Stimulated activated naive CD8-positive, alpha-beta T cell treated with anti-CD3 and anti-CD28 coated beads, Interleukin-15, amount 100 ng/mL, for 72 hours (primary cell): Measurements from ENCODE around the gene WNK3.
"Not testable (repeated sequence)": the region's sequence is repeated elsewhere in the genome, so short reads cannot be mapped to it uniquely, and the experiment has no call there.

Experiments used
- ATAC-seq: fragments of 150-1000 bp; cut with Tn5 transposase; 2 replicates; pipeline ENCODE4 v1.10.0; 2021; ENCODE audit warnings: mild to moderate bottlenecking, moderate library complexity
- DNase-seq, 2 donors: peaks; one replicate each; pipeline ENCODE4 v3.0.0; 2021 to 2022
- H3K27ac Mint-ChIP-seq, 2 donors: one replicate each; pipeline ENCODE4 v1.8.0; 2022; ENCODE audit warnings: mild to moderate bottlenecking in 2 of 2, mixed read lengths in 2 of 2, moderate library complexity in 2 of 2
- H3K27me3 Mint-ChIP-seq: one replicate; pipeline ENCODE4 v1.8.0; 2022; ENCODE audit warnings: mixed read lengths
- H3K4me1 Mint-ChIP-seq: one replicate; pipeline ENCODE4 v1.8.0; 2022; ENCODE audit warnings: mild to moderate bottlenecking, mixed read lengths
- H3K4me3 Mint-ChIP-seq, 2 donors: one replicate each; pipeline ENCODE4 v1.8.0; 2022; ENCODE audit warnings: mild to moderate bottlenecking in 2 of 2, mixed read lengths in 2 of 2, moderate library complexity in 1 of 2
- H3K9me3 Mint-ChIP-seq, 2 donors: one replicate each; pipeline ENCODE4 v1.8.0; 2022; ENCODE audit warnings: mixed read lengths in 2 of 2

The WNK3 gene

DNA sequence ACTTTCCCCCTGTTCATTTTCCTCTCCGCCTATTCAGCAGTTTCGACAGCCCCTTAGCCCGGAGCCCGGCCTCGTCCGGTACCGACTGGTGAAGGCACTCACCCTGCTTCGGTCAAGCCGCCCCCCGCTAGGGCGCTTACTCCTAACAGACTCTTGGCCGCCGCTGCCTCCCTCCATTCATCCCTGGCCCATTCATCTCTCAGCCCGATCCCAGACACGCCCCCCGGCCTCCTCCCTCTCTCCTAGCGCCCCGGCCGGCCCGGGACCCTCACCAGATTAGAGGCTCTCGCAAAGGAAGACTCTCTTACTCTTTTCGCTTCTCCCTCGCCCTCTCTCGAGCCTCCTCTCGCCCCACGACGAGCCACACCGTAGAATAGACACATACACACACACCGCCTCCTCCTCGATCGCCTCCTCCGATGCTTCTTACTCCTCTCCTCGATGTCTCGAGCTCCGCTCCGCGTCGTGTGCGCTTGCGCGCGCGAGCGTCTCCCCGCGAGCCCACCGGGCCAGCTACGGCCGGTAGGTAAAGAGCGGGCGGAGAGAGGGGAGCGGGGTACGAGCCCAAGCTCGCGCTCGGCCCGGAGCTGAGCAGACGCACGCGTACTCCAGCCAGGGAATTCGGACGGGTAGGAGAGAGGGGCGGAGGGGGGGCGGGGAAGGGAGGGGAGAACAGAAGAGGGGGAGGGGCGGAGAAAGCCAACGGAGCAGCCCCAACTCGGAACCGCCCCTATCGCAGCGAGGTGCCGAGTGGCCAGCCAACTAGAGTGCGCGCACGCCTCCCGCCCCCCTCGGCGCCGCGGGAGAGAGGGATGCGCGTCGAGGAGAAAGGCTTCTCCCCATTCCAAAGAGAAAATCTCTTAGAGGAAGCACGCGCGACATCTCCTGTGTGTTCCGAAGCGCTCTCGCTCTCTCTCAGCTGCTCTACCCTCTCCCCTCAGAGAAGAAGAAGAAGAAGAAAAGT lies at the start of gene WNK3:
Gene WNK3 (minus strand): TSS at position 633 of the 964 bp plus-strand sequence.
- Mint-ChIP-seq H3K27me3 (peaks cover 32% of the 10 kb centered on the region), H3K9me3 (no peaks in the 10 kb centered on the region), H3K27ac (peak within 1 kb of the TSS; percentile 63 to 90), H3K4me1 (peaks cover 24% of the 10 kb centered on the region), H3K4me3 (peak within 1 kb of the TSS; percentile 87 to 89)
- ATAC-seq (peak; percentile 78), DNase-seq (peak; percentile 35 to 46)

- DNase-seq (no peak), ATAC-seq (no peak)
- H3K4me3 Mint-ChIP-seq = no peak overlapping the region
- H3K9me3 Mint-ChIP-seq = no peaks in the 10 kb centered on the region
- peaks cover 14% of the 10 kb centered on the region for H3K27me3 Mint-ChIP-seq
- H3K27ac Mint-ChIP-seq = no peak overlapping the region
- peaks cover 13% of the 10 kb centered on the region for H3K4me1 Mint-ChIP-seq
These were observed 49.4 kb upstream of the WNK3 start for GRCh38 chrX:54407266-54407665.

DNA sequence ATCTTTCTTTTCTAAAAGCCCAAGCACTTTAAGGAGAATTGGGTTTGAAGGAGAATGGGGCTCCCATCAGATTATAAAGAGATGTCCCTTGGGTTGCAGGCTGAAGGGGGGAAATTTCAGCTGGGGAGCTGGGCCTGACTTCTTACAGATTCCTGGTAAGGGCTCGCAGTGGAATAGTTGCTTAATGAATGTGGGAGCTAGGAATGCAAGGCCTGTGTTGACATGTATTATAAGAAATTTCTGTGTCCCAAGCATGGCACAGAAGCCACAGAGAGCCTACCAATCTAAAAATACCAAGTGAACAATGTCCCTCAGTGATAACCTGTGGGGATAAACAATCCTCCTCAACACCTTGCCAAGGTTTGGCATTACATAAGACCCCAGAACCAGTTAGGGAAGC lies 39.3 kb upstream of the WNK3 start:
- H3K9me3 Mint-ChIP-seq = no peaks in the 10 kb centered on the region
- no peak overlapping the region for H3K4me3 Mint-ChIP-seq
- H3K27me3 Mint-ChIP-seq = no peaks in the 10 kb centered on the region
- no peaks in the 10 kb centered on the region for H3K4me1 Mint-ChIP-seq
- no peak for ATAC-seq
- H3K27ac Mint-ChIP-seq = no peak overlapping the region
- DNase-seq = no peak

GRCh38 chrX:54386314-54386713 lies 28.5 kb upstream of the WNK3 start:
- no peaks in the 10 kb centered on the region for H3K9me3 Mint-ChIP-seq
- H3K27me3 Mint-ChIP-seq = no peaks in the 10 kb centered on the region
- H3K4me3 Mint-ChIP-seq = no peak overlapping the region
- ATAC-seq (no peak), DNase-seq (no peak)
- no peak overlapping the region for H3K27ac Mint-ChIP-seq
- H3K4me1 Mint-ChIP-seq = no peaks in the 10 kb centered on the region

DNA sequence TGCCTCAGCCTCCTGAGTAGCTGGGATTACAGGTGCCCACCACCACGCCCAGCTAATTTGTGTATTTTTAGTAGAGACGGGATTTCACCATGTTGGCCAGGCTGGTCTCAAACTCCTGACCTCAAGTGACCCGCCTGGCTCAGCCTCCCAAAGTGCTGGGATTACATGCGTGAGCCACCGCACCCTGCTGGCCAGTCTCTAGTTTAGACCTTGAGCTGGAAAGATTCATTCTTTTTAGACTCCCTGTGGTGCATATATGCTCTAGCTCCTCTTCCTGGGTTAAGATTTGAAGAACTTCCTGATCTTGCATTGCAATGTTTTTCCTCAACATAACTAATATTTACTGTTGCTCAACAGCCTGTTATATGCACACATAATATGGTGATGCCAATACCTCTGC lies 26.8 kb upstream of the WNK3 start:
- not testable (repeated sequence) for H3K27ac Mint-ChIP-seq, DNase-seq, H3K9me3 Mint-ChIP-seq, H3K27me3 Mint-ChIP-seq, H3K4me3 Mint-ChIP-seq, ATAC-seq, H3K4me1 Mint-ChIP-seq

DNA sequence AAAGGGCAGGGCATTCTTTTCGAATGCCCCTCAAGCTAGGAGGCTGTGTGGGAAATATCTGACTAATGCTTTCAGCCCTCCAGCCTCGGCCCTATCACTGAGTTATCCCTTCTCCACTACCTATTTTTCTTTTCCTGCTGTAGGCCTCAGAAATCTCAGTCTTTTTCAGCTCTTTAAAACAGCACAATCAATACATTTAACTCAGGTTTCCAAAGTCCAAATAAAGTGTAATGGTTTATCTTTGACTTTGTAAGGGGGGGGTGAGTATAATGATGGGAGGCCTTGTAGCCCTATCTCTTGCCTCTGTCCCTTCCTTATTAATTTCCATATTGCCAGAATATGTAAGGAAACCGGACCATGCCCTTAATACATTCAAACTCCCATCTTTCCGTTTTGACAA lies 1.6 kb upstream of the WNK3 start:
- peak overlapping the region in 1 of 2 donors; percentile 52 for H3K27ac Mint-ChIP-seq
- H3K27me3 Mint-ChIP-seq = peaks cover 32% of the 10 kb centered on the region
- no peak for DNase-seq
- H3K4me3 Mint-ChIP-seq = peak overlapping the region; percentile 87 to 89
- ATAC-seq = no peak
- no peaks in the 10 kb centered on the region for H3K9me3 Mint-ChIP-seq
- peaks cover 24% of the 10 kb centered on the region for H3K4me1 Mint-ChIP-seq

- peaks cover 32% of the 10 kb centered on the region for H3K27me3 Mint-ChIP-seq
These were observed 772 bp upstream of the WNK3 start for GRCh38 chrX:54358424-54359211.

GRCh38 chrX:54352677-54353076 lies 5.2 kb downstream of the WNK3 start:
- ATAC-seq = no peak
- no peak overlapping the region for H3K27ac Mint-ChIP-seq
- H3K9me3 Mint-ChIP-seq = no peaks in the 10 kb centered on the region
- no peak overlapping the region for H3K4me3 Mint-ChIP-seq
- DNase-seq = no peak
- H3K4me1 Mint-ChIP-seq = peaks cover 11% of the 10 kb centered on the region
- peaks cover 13% of the 10 kb centered on the region for H3K27me3 Mint-ChIP-seq

More at GRCh38 chrX:54358424-54359211, 772 bp upstream of the WNK3 start:
- Mint-ChIP-seq H3K4me3 (peak overlapping the region; percentile 87 to 89), H3K9me3 (no peaks in the 10 kb centered on the region), H3K4me1 (peaks cover 24% of the 10 kb centered on the region), H3K27ac (peak overlapping the region; percentile 82 to 90)
- peak; percentile 56 for DNase-seq
- peak; percentile 68 for ATAC-seq

DNA sequence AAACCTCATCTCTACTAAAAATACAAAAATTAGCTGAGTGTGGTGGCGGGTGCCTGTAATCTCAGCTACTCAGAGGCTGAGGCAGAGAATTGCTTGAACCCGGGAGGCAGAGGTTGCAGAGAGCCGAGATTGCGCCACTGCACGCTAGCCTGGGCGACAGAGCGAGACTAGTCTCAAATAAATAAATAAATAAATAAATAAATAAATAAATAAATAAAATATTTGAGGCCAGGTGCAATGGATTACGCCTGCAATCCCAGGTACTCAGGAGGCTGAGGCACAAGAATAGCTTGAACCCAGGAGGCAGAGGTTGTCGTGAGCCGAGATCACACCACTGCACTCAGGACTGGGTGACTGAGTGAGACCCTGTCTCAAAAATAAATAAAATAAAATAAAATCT lies 20.5 kb downstream of the WNK3 start:
- DNase-seq, H3K4me1 Mint-ChIP-seq, H3K27me3 Mint-ChIP-seq, ATAC-seq, H3K4me3 Mint-ChIP-seq, H3K27ac Mint-ChIP-seq, H3K9me3 Mint-ChIP-seq: not testable (repeated sequence)

- ATAC-seq (no peak), DNase-seq (no peak)
- no peak overlapping the region for H3K4me3 Mint-ChIP-seq
- H3K4me1 Mint-ChIP-seq = no peaks in the 10 kb centered on the region
- no peaks in the 10 kb centered on the region for H3K9me3 Mint-ChIP-seq
- no peak overlapping the region for H3K27ac Mint-ChIP-seq
- H3K27me3 Mint-ChIP-seq = no peaks in the 10 kb centered on the region
These were observed 32.8 kb downstream of the WNK3 start for GRCh38 chrX:54325077-54325476.

- DNase-seq (no peak), ATAC-seq (no peak)
- H3K27ac Mint-ChIP-seq = no peak overlapping the region
- no peaks in the 10 kb centered on the region for H3K9me3 Mint-ChIP-seq
- no peak overlapping the region for H3K4me3 Mint-ChIP-seq
- H3K4me1 Mint-ChIP-seq = no peaks in the 10 kb centered on the region
- no peaks in the 10 kb centered on the region for H3K27me3 Mint-ChIP-seq
These were observed 37.8 kb downstream of the WNK3 start for GRCh38 chrX:54320067-54320466.

GRCh38 chrX:54306379-54306778 lies 51.5 kb downstream of the WNK3 start:
- ATAC-seq (no peak), DNase-seq (no peak)
- Mint-ChIP-seq H3K27ac (no peak overlapping the region), H3K4me3 (no peak overlapping the region), H3K4me1 (no peaks in the 10 kb centered on the region), H3K9me3 (no peaks in the 10 kb centered on the region), H3K27me3 (no peaks in the 10 kb centered on the region)

DNA sequence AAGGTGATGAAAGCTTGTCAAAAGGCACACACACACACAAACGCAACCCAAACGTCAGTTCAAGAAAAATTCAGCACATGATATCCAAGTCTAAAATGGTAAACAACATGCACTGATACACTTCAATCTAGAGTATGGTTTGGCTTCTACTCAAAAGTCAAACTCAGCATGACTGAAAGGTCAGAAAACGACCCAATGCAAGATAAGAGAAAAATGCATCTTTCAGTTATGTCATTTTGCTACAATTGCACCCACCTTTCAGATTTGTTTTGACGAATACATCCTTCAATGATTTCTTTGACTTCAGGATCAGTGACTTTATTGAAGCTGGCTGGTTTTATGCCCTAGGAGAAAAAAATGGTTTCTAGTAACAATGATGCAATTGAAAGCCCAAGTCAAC lies 56.3 kb downstream of the WNK3 start:
- DNase-seq (no peak), ATAC-seq (no peak)
- Mint-ChIP-seq H3K9me3 (no peaks in the 10 kb centered on the region), H3K4me1 (no peaks in the 10 kb centered on the region), H3K4me3 (no peak overlapping the region), H3K27ac (no peak overlapping the region), H3K27me3 (no peaks in the 10 kb centered on the region)

DNA sequence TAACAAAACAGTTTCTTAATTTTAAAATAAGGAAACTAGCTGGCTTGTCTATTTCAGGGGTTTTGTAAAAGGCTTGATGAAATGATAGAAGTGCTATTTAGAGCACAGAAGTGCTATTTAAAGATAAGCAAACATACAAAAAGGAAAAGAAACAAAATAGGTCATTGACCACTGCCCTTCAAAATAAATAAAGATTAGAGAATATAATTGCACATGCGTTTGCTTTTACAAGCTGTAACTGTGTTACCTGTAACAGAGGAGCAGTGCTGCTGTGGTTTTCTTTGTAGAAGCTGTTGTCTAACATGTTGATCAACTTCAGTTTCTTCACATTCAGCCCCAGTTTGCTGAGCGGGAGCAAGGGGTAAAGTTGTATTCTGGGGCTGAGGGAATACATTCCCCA lies 63.5 kb downstream of the WNK3 start:
- no peaks in the 10 kb centered on the region for H3K4me1 Mint-ChIP-seq
- H3K27ac Mint-ChIP-seq = no peak overlapping the region
- H3K4me3 Mint-ChIP-seq = no peak overlapping the region
- H3K27me3 Mint-ChIP-seq = no peaks in the 10 kb centered on the region
- ATAC-seq (no peak), DNase-seq (no peak)
- H3K9me3 Mint-ChIP-seq = no peaks in the 10 kb centered on the region

- no peaks in the 10 kb centered on the region for H3K9me3 Mint-ChIP-seq
These were observed 65.1 kb downstream of the WNK3 start for GRCh38 chrX:54292755-54293154.

GRCh38 chrX:54291758-54292157 lies 66.1 kb downstream of the WNK3 start:
- no peak for DNase-seq
- ATAC-seq = no peak
- H3K4me3 Mint-ChIP-seq = no peak overlapping the region
- H3K27ac Mint-ChIP-seq = no peak overlapping the region
- no peaks in the 10 kb centered on the region for H3K9me3 Mint-ChIP-seq
- no peaks in the 10 kb centered on the region for H3K4me1 Mint-ChIP-seq
- no peaks in the 10 kb centered on the region for H3K27me3 Mint-ChIP-seq

More at GRCh38 chrX:54292755-54293154, 65.1 kb downstream of the WNK3 start:
- no peak overlapping the region for H3K27ac Mint-ChIP-seq
- no peaks in the 10 kb centered on the region for H3K27me3 Mint-ChIP-seq
- H3K4me3 Mint-ChIP-seq = no peak overlapping the region
- ATAC-seq = no peak
- H3K4me1 Mint-ChIP-seq = no peaks in the 10 kb centered on the region
- no peak for DNase-seq
